SU-DHL-6 (cell line): Measurements from ENCODE around the gene CCDC127.

Experiments
- H2AFZ ChIP-seq: fragments of 200-600 bp; sonication (generic); 2 replicates; pipeline ENCODE4 v1.6.1; 2014; ENCODE audit warnings: low read depth, mild to moderate bottlenecking, moderate library complexity, mixed read lengths, antibody characterized with exemption, low read length; ENCODE audit not compliant: severe bottlenecking
- H3F3A ChIP-seq: fragments of 200-600 bp; shearing (Covaris generic); 2 replicates; pipeline ENCODE4 v1.6.0; 2016; ENCODE audit warnings: antibody characterized with exemption, mild to moderate bottlenecking; ENCODE audit not compliant: insufficient read depth
- H3K27ac ChIP-seq: fragments of 200-600 bp; sonication (generic); 2 replicates; pipeline ENCODE4 v1.5.1; 2016; ENCODE audit warnings: low read depth, mild to moderate bottlenecking, low read length, moderate library complexity, mixed read lengths
- H3K27me3 ChIP-seq: fragments of 200-600 bp; sonication (generic), shearing (Covaris generic); 2 replicates; pipeline ENCODE4 v1.6.0; 2014; ENCODE audit warnings: mild to moderate bottlenecking, low read length
- H3K36me3 ChIP-seq: fragments of 200-600 bp; sonication (generic); 2 replicates; pipeline ENCODE4 v1.6.1; 2014; ENCODE audit warnings: mild to moderate bottlenecking, low read length, mixed read lengths
- H3K4me2 ChIP-seq: fragments of 300-600, 200-600 bp; shearing (Covaris generic), sonication (generic); 2 replicates; pipeline ENCODE4 v1.6.0; 2014; ENCODE audit warnings: low read length, low read depth, mild to moderate bottlenecking; ENCODE audit not compliant: poor library complexity, severe bottlenecking
- H3K4me3 ChIP-seq: fragments of 200-600 bp; sonication (generic); 2 replicates; pipeline ENCODE4 v1.5.1; 2014; ENCODE audit warnings: antibody characterized with exemption, low read length, mild to moderate bottlenecking, mixed read lengths; ENCODE audit not compliant: insufficient read depth, poor library complexity, severe bottlenecking
- H3K79me2 ChIP-seq: fragments of 200-600 bp; sonication (generic); 2 replicates; pipeline ENCODE4 v1.6.1; 2014; ENCODE audit warnings: mild to moderate bottlenecking, low read length, moderate library complexity; ENCODE audit not compliant: insufficient read depth
- H3K9ac ChIP-seq: fragments of 200-600 bp; sonication (generic); 2 replicates; pipeline ENCODE4 v1.7.0; 2014; ENCODE audit warnings: mild to moderate bottlenecking, low read length
- H3K9me2 ChIP-seq: fragments of 200-600 bp; sonication (generic); replicated peaks from 2 replicates; pipeline ENCODE4 v1.6.1; 2014; ENCODE audit warnings: low read length; ENCODE audit not compliant: insufficient read depth
- H3K9me3 ChIP-seq: fragments of 200-600 bp; sonication (generic); 2 replicates; pipeline ENCODE4 v1.6.1; 2014; ENCODE audit warnings: low read length, mixed read lengths; ENCODE audit not compliant: insufficient read depth
- H4K20me1 ChIP-seq: fragments of 200-600 bp; sonication (generic); 2 replicates; pipeline ENCODE4 v1.6.1; 2014; ENCODE audit warnings: low read depth, mild to moderate bottlenecking, antibody characterized with exemption, low read length, moderate library complexity, mixed read lengths
- CTCF ChIP-seq: fragments of 200-600 bp; sonication (generic); IDR thresholded peaks from one replicate; pipeline ENCODE4 v1.5.1; 2017; ENCODE audit warnings: antibody characterized with exemption, mild to moderate bottlenecking, low read length, moderate library complexity; ENCODE audit not compliant: insufficient read depth, poor library complexity, severe bottlenecking
- EZH2phosphoT487 ChIP-seq: fragments of 200-600 bp; sonication (generic), shearing (Covaris generic); conservative IDR thresholded peaks from 2 replicates; pipeline ENCODE4 v1.6.1; 2018; ENCODE audit warnings: mild to moderate bottlenecking, antibody characterized with exemption, low read length, moderate library complexity, mixed read lengths

The CCDC127 gene

GRCh38 chr5:160173-160510 is 57.8 kb downstream of the CCDC127 start:
- no peaks in the 10 kb centered on the region for H4K20me1 ChIP-seq
- H3K9me2 ChIP-seq, result no peaks in the 10 kb centered on the region
- TF ChIP-seq CTCF, result no peak
- no peak for TF ChIP-seq EZH2phosphoT487
- no peak overlapping the region for H3K27ac ChIP-seq
- H3K4me2 ChIP-seq, result no peak overlapping the region
- H3K27me3 ChIP-seq, result no peaks in the 10 kb centered on the region
- H3K79me2 ChIP-seq, result no peaks in the 10 kb centered on the region
- H3F3A ChIP-seq, result no peaks in the 10 kb centered on the region
- no peaks in the 10 kb centered on the region for H3K36me3 ChIP-seq
- H3K9ac ChIP-seq, result no peak overlapping the region
- no peak overlapping the region for H2AFZ ChIP-seq
- H3K4me3 ChIP-seq, result no peak overlapping the region
- H3K9me3 ChIP-seq, result peaks cover 5% of the 10 kb centered on the region; the same call in 1 of the 2 replicates

- no peaks in the 10 kb centered on the region for H3F3A ChIP-seq
- no peak overlapping the region for H3K4me3 ChIP-seq
- H3K27ac ChIP-seq, result no peak overlapping the region
- no peak overlapping the region for H3K9ac ChIP-seq
- H2AFZ ChIP-seq, result no peak overlapping the region
- no peaks in the 10 kb centered on the region for H3K9me2 ChIP-seq
- peaks cover 5% of the 10 kb centered on the region; the same call in 1 of the 2 replicates for H3K9me3 ChIP-seq
- TF ChIP-seq CTCF (no peak), EZH2phosphoT487 (no peak)
- H4K20me1 ChIP-seq, result no peaks in the 10 kb centered on the region
- no peak overlapping the region for H3K4me2 ChIP-seq
- H3K36me3 ChIP-seq, result no peaks in the 10 kb centered on the region
- no peaks in the 10 kb centered on the region for H3K27me3 ChIP-seq
- no peaks in the 10 kb centered on the region for H3K79me2 ChIP-seq
Observed at GRCh38 chr5:159448-160172, 58.3 kb downstream of the CCDC127 start.

GRCh38 chr5:158807-159447 is 59.0 kb downstream of the CCDC127 start:
- H3F3A ChIP-seq, result no peaks in the 10 kb centered on the region
- H3K36me3 ChIP-seq, result no peaks in the 10 kb centered on the region
- H3K4me2 ChIP-seq, result no peak overlapping the region
- no peak for TF ChIP-seq CTCF
- TF ChIP-seq EZH2phosphoT487, result no peak
- no peak overlapping the region for H3K27ac ChIP-seq
- no peaks in the 10 kb centered on the region for H3K79me2 ChIP-seq
- no peak overlapping the region for H3K4me3 ChIP-seq
- no peak overlapping the region for H2AFZ ChIP-seq
- peaks cover 5% of the 10 kb centered on the region; the same call in 1 of the 2 replicates for H3K9me3 ChIP-seq
- no peaks in the 10 kb centered on the region for H4K20me1 ChIP-seq
- H3K9ac ChIP-seq, result no peak overlapping the region
- no peaks in the 10 kb centered on the region for H3K27me3 ChIP-seq
- no peaks in the 10 kb centered on the region for H3K9me2 ChIP-seq
